SW 1271 (cell line): Measurements from ENCODE around the gene NR6A1.

Source experiments
- DNase-seq, 2 experiments: peaks; one replicate each; lab custom pipeline; 2025; lab: John Stamatoyannopoulos, UW

NR6A1 gene

DNA sequence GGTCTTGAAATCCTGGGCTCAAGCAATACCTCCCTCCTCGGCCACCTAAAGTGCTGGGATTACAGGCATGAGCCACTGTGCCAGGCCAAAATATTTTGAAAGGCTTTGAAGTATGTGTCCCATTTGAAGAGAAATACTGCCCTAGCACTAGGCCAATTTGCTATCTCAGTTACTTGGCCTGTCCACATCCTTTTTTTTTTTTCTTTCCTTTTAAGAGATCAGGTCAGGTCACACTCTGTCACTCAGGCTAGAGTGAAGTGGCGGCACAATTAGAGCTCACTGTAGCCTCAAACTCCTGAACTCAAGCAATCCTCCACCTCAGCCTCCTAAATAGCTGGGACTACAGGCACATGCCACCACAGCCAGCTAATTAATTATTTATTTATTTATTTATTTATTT lies 84.2 kb downstream of the NR6A1 start:
- no peak for DNase-seq

DNA sequence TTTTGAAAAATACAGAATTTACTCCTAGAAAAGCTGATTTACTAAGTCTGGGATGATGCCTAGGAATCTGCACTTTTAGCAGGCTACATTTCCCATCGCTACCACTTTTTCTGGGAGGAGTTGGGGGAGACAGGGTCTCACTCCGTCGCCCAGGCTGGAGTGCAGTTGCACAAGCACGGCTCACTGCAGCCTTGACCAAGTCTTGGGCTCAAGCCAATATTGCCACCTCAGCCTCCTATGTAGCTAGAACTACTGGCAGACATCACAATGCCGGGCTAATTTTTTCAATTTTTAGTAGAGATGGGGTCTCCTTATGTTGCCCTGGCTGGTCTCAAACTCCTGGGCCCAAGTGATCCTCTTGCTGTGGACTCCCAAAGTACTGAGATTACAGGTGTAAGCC lies 85.9 kb downstream of the NR6A1 start:
- no peak for DNase-seq

DNA sequence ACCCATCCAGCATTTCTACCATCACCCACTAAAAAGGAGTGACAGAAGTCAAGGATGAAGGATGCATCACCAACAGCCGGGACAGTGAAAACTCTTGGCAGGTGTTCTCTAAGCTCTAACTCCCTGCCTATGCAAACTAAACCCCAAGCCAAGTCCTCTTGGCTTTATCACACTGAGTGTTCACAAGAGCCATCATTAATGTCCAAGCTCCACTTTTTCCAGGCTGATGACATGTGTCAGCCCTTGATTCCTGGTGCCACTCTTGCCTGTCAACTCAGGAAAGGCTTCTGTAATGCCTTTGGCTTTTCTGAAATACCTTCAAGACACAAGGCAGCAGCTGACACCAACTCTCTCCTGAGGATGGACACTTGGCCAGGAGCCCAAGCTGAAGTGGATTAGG lies 86.9 kb downstream of the NR6A1 start:
- DNase-seq: no peak

DNA sequence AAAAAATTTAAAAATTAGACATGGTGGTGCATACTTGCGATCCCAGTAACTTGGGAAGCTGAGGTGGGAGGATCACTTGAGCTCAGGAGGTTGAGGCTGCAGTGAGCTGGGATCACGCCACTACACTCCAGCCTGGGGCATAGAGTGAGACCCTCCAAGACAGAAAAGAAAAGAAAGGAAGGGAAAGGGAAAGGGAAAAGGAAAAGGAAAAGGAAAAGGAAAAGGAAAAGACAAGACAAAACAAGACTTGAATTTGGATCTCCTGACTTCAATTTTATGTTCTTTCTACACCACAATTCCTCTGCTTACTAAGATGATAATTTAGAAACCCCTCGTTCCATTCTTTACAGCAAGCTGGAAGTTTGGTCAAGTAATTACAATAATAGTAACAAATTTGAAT lies 88.1 kb downstream of the NR6A1 start:
- DNase-seq: no peak

DNA sequence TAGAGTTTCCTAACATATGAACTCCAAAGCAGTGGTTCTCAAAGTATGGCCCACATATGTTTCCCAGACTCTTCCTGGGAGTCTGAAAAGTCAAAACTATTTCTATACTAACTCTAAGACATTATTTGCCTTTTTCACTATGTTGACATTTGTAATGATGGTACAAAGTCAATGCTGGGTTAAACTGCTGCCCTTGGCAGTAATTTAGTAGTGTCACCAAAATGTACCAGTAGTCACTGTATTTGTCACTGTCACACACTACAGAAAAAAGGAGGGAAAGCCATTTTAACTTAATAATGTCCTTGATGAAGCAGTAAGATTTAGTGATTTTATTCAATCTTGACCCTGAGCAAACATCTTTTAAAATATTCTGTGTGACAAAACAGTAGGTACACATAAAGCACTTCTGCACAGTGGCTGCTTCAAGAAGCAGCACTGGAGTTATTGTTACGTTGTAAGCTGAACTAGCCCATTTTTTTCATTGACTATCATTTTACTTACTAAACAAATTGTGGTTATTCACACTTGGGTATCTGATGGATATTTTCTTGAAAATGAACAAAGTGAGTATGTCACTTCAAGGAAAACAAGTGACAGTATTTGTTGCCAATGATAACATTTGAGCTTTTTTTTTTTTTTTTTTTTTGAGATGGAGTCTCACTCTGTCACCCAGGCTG lies 90.3 kb downstream of the NR6A1 start:
- no peak for DNase-seq

DNA sequence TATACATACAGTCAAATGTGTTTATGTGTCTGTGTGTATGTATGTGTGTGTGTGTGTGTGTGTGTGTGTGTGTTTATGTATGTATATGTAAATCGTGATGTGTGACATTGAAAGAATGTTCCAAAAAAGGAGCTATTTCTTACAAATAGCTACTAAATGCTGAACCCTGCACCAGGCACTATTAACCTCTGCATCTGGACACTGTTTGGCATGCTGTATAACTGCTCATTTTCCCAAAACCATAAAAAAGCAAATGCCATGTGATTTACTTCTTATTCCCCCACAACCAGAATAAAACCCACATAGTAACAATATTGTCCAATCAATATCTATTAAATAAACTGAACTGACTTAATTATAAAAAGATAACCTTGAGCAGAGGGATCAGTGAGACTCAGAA lies 91.1 kb downstream of the NR6A1 start:
- no peak for DNase-seq

DNA sequence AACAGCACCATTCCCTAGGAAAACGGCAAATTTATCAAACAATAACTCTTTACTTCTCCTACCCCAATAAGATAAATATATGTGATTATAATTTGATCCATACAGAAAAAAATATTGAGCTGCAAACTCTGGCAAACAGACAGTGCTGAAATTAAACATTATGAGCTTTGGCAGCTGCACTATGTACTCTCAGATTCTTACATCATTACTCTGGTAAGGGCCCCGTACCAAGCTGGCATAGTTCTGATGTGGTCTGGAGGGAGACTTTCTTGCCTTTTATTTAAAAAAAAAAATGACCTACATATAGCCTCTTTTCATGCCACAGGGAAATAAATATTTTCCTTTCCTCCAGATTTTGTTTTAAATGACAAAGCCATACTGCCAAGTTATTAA lies 95.0 kb downstream of the NR6A1 start:
- no peak for DNase-seq

DNA sequence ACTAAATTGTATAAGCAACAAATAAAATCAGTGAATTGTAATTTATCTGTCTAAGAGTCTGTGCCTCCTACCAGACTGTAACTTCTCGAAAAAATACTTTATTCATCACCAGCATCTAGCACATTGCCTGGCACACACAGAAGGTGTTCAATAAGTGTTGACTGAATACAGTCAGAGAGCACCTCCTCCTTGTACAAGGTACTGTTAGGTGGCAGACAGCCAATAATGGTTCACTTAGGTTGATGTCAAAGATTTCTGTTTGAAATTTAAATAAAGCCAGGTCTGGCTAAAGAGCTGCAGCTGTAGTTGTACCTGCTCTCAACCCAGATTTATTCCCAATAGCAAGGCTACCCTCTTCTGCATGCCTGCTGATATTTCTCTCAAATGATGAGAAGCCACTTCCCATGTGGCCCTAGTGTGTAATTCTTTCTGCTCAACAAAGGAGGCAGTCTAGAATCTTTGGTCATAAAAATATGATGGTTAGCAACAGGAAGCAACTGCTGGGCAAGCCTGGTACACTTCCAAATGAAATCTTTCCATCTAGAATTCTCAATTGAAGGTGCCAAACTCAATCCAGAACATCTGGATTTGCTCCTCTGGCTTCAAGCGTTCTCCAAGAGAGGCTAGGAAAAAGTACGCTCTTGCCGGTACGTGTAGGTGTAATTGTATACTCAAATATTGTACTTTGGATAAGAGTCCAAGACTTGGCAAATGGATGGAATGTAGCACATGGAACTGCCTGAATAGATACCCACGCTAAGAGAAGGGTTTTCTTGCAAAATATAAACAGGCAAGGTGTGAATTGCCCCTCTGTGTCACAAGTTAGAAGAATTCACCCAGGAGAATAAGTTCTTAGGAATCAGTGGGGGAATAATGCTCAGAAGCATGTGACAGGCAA lies 95.6 kb downstream of the NR6A1 start:
- no peak for DNase-seq

DNA sequence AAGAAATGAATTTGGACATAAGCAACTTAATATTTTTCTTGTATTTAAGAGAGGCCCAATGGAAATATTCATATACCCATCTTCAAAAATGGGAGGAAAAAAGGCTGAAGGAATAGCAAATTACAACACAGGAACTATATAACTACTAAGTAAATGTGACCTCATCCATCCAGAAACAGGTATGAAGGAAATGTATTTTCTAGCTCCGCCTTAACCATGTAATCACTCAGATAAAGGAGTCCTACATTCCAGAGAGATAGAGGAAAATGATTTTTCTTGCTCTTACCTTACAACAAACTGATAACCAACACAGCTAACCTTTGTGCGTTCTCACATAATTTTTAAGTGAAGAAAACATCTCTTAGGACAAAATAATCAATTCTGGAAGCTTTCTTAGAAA lies 96.5 kb downstream of the NR6A1 start:
- no peak for DNase-seq

DNA sequence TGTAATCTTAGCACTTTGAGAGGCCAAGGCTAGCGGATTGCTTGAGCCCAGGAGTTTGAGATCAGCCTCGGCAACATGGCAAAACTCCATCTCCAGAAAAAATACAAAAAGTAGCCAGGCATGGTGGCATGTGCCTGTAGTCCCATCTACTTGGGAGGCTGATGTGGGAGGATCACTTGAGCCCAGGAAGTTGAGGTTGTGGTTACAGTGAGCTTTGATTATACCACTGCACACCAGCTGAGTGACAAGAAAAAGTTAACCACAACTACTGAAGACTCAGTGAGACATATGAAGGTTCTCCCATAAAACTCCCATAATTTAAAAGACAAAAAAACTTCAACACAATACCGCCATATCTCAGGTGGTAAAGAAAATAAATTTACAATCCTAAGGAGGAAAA lies 98.0 kb downstream of the NR6A1 start:
- DNase-seq: no peak

DNA sequence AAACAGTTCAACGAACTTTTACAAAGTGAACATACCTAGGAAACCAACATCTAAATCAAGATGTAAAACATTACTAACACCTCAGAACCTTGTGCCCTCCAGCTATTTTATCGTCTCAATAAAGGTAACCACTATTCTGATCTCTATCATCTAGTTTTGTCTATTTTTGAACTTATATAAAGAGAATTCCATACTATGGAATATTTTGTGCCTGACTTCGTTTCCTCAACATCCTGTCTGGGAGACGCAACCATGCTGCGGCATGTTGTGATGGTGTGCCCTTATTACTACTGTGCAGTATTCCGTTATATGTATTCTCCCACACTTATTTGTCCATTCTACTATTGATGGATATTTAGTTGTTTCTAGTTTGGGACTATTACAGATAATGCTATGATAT lies 99.2 kb downstream of the NR6A1 start:
- no peak for DNase-seq

DNA sequence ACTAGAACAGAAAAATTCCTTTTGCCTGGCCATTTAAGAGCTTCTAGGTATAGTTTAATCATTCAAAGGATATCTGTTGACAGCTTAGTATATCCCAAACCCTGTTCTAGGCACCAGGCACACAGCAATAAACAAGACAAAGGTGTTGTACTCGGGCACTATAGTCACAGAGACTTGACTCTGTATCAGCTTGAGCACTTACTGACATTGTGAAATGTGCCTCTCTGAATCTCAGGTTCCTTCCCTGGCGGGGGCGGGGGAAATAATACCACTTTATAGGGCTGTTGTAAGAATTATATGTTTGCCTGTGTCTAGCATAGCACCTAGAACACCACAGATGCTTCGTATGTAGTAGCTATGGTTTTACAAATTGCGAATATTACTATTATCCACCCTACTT lies 104.5 kb downstream of the NR6A1 start:
- no peak for DNase-seq

DNA sequence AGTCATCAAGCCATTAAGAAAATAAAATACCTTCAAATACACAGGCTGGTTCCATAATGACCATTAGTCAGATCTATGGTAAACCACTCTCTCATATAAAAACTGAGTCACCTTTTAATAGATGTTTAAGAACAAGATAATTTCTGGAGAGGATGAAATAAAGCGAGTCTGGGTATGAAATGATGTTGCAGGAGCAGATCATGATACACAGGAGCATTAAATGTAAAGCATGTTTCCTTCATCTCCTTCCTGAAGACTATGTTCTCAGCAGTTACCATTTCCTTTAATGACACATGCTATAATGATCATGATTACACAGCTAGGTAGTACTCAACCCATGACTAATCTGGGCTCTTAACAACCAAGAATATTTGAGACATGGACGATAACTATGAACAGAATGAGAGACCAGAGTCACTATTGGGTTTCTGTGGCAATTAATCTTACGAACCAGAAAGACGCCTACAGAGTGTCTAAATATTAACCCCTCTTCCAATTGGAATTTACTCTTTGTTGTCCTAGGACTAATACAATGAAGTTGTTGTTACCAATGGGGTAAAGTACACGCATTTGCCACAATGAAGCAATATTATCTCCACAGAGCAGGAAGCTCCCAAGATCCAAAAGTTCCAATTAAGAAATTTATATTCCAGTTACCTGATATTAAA lies 105.6 kb downstream of the NR6A1 start:
- DNase-seq: peak in 1 of 2 experiments; percentile 13

DNA sequence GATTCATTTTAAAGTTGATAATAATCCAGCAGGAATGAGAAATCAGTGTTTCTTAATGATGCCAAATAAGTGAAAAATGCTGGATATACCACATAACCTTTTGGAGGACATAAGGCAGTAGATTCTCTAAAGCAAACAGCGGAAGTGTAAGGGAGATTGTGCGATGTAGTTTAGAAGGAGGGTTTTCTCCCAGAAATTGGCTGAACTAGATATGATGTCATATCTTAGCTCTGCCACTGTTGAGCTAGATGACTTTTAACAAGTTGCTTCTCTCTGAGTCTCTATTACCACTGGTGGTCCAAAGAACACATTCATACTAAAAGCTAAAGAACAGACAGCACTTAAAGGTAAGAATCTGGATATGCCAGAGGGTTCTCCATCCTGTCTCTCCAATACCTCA lies 107.0 kb downstream of the NR6A1 start:
- DNase-seq: no peak

DNA sequence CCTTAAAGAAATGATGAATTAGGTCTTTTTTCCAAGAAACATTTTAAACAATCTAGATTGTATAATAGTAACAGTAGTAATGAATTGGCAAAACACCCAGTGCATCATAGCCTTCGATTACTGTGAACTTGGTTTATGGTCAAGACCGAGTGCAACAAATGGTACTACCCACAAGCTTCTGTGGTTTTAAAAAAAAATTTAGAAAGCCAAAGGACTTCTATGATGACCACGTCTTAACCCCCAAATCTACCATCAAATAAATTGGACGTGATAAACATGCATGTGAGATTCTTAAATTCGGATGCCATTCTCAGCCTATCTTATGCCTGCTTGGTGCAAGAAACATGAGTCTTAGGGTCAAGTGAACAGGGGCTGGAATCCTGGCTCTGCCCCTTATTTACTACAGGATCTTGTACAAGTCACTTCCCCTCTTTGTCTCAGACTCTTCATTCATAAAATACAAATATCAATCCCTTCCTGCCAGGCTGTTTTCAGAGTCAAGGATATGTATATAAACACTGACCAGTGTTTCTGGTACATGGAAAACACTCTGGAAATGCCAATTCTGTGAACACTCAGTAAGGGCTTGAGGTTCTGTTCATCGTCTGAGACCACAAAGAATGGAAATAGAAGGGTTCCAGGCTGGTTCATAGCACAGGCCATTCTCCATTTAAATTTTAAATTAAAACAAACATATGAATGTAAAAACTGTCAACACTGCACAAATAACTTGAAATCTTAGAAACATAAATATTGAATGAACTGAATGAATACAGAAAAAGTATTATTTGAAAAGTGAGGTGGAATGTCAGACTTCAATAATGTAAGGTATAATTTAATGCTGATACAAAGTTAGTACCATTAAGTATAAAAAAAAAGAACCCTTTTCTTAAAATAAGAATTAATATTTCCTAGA lies 107.8 kb downstream of the NR6A1 start:
- DNase-seq: no peak

DNA sequence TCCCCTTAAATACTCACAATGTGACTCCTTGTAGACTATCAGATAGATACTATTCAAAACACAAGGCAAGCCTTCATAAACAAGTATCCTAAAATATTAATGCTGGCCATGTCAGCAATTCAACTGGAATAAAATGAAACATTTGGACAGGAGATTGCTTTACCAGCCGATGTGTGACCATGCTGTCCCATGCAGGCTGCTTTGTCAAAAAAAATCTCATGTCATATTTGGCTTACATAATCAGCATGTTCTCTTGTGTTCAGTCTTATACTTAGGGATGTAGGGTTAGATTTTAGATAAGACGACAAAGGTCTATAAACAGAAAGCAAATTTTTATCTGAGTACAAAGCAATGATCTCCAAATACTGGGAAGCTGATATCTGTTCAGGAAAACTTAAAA lies 108.5 kb downstream of the NR6A1 start:
- DNase-seq: no peak

DNA sequence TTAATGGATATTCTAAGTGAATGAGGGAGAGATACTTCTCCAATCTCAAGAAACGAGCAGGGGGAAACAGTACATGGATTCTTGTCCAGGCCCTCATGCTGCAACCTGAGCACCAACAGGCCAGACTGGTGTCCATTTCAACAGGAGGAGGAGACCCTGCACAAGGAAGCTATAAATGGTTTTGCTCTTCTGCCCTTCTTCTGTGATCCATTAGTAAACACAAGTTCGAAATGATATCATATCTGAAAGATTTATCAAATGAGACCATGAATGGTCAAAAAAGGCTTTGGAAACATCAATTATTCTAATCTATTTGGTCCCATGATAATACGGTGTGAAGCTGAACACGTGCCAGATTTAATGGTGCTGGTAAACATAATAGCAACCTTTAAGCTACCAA lies 109.8 kb downstream of the NR6A1 start:
- no peak for DNase-seq

DNA sequence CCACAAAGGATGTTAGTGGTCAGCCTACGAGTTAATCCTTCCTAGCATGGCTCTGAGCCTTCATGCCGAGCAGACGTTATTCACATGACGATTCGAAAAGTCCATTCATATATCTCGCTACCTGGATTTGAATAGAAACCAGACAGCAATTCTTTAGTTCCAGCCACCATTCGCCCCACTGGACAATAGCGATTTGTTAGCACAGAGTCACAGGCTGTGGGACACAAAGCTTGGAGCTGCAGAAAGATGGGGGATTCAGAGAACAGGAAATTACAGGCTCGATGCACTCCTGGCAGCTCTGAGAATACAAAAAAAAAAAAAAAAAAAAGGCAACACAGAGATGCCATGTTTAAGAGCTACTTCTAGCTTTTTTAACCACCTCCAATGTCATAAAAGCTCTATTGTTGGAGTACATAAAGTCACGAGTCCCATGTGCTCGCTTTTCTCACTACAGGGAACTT lies 110.7 kb downstream of the NR6A1 start:
- DNase-seq: peak; percentile 31 to 73

DNA sequence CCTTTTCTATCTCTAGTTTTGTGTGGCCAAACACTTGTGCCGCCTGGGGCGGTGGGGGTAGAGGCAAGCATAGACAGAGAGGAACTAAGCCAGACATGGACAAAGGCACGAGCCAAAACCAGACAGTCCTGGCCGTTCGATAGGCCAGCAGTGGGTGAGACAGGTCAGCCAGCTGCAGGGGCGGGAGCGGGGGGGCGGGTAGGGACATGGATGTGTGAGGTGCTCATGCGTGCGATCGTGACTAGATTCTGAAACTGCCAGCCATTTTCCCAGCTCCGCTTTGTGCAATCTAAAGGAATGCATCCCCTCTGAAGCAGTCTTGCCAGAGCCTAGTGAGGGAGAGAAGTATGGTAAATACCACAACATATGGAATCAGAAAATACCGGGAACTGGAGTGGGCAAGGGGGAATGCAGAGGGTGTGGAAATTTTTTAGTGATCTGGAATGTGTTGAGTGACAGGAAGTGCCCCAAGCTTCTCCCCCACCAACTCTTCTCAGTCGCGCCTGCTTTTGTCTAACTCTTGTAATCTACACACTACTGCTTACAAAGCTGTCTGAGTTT lies 111.9 kb downstream of the NR6A1 start:
- peak; percentile 80 to 98 for DNase-seq

DNA sequence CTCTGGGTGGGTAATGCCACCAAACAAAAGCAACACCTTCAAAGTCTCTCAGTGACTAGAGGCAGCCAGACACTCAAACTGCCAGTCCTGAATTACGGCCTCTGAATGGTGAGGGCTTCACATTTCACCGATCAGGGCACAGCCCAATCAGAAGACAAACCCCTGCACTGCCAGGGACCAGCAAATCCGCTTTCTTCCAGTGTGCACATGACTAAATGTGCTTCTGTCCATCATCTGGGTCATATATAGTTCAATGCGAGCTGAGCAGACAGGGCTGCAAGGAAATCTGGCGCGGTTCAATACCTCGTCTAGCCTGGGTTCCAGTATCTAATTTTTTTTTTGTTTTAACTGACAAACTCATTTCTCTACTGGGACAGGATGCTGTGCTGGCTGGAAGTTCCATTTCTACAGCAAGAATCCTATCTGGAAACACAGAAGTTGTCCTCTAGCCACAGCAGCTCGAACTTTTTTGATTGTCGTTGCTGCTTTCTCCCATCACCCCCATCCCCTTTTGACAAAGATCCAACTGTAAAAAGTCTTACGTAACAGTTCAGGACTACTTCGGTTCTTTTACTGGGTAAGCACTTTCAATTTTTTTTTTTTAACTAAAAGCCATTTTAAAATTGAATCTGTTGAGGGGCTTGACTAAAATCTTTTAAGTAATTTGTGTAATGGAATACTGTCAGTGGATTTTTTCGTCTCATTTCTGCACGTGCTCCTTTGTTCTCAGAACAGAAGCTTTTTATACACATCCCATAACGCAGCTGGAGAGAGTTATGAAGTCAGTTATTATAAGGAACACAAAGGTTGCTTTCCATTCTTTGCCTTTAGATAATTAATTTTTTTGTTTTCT lies 112.7 kb downstream of the NR6A1 start:
- DNase-seq: peak; percentile 92 to 99

DNA sequence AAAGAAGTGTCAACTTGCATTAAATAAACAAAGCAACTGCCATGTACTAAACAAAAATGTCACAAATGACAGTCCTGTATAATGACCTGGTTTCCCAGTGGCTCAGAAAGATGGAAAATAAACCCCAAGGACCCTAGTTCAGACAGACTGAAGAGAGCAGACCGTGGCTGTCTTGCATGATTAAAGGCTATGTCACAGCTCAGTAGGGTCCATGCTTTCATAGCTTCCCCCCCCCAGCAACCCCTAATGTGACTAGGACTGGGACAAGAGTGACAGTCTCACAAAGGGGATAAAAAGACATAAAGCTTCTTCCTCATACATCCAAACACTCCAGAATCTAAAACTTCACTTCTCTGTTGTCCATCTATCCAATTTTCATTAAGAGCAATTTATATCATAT lies 113.6 kb downstream of the NR6A1 start:
- DNase-seq: no peak
